IPS-18c (cell line): ENCODE results near the gene NLGN1.
"Not testable (repeated sequence)": the region's sequence is repeated elsewhere in the genome, so short reads cannot be mapped to it uniquely, and the experiment has no call there.

Experiments
- H3K4me3 ChIP-seq: 2 replicates; pipeline ENCODE4 v1.7.0; 2013; ENCODE audit warnings: low read depth, mild to moderate bottlenecking, low read length, moderate library complexity; ENCODE audit not compliant: insufficient read depth
- H3K9me3 ChIP-seq: one replicate; pipeline ENCODE4 v1.6.1; 2013; ENCODE audit warnings: mild to moderate bottlenecking, low read length, moderate library complexity; ENCODE audit not compliant: control insufficient read depth, insufficient read depth

The NLGN1 gene

DNA sequence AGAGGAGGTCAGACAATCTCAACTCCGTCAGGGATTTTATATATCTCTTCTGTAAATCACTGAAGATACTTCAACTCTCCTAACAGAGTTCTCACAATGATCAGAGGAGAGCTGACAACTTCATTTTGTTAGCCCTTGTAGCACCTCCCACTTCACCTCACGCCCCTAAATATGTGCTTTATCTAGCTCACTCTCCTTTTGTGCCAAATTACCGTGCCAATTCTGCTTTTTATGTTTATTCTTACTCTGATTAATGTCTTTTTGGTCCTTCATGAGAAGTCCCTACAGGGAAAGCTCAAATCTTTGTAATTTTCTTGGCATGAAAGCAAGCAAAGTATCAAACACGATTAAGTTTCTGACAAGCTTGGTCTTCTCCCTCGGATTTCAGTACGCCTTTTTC lies 825.5 kb downstream of the NLGN1 start:
- Histone ChIP-seq H3K9me3 (no peaks in the 10 kb centered on the region), H3K4me3 (no peak overlapping the region)

DNA sequence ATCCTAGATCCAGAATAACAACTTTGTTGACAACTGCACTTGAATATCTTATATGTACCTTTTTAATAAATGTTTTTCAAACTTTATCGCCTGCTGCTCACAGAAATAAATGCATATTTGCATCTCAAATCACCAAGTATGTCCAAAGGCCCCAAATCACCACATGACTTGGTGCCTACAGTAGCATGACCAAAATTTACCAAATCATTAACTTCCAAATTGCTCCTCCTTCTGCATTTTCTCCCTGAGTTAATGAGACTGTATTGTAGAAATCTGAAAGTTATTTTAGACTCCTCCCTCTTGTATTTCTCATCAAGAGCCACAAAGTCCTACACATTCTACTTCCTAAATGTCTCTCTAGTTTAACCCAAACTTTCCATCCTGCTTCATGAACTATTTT lies 826.1 kb downstream of the NLGN1 start:
- Histone ChIP-seq H3K9me3 (no peaks in the 10 kb centered on the region), H3K4me3 (no peak overlapping the region)

DNA sequence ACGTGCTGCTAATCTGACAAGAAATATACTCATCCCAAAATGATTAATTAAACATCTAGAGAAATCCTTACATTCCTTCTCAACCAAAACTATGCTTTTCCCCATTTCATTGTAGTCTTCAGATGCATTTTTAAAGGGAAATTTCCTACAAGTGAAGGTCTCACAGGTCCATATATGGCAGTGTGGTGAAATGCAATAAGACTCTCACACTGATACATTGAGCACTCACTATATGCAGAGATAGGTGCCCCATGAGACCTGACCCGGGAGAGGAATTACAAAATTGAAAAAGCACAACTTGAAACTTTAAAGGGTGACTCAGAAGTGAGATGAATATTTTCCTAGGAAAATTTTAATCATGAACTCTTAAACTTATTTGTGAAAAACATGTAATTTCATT lies 832.4 kb downstream of the NLGN1 start:
- H3K4me3 ChIP-seq = no peak overlapping the region

DNA sequence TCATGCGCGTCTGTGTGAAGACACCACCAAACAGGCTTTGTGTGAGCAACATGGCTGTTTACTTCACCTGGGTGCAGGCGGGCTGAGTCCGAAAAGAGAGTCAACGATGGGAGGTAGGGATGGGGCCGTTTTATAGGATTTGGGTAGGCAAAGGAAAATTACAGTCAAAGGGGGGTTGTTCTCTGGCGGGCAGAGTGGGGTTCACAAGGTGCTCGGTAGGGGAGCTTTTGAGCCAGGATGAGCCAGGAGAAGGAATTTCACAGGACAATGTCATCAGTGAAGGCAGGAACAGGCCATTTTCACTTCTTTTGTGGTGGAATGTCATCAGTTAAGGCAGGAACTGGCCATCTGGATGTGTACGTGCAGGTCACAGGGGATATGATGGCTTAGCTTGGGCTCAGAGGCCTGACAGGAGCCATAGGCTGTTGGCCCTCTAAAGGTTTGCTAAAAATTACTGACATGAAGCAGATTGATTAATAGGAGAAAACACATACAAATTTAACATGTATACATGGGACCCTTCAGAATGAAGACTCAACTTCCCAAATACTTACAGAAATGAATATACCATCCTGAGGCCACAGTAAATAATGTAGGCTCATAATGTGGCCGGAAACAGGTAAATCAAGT lies 834.6 kb downstream of the NLGN1 start:
- not testable (repeated sequence) for H3K9me3 ChIP-seq, H3K4me3 ChIP-seq

More for the DNA sequence above, 832.4 kb downstream of the NLGN1 start:
- no peaks in the 10 kb centered on the region for H3K9me3 ChIP-seq

DNA sequence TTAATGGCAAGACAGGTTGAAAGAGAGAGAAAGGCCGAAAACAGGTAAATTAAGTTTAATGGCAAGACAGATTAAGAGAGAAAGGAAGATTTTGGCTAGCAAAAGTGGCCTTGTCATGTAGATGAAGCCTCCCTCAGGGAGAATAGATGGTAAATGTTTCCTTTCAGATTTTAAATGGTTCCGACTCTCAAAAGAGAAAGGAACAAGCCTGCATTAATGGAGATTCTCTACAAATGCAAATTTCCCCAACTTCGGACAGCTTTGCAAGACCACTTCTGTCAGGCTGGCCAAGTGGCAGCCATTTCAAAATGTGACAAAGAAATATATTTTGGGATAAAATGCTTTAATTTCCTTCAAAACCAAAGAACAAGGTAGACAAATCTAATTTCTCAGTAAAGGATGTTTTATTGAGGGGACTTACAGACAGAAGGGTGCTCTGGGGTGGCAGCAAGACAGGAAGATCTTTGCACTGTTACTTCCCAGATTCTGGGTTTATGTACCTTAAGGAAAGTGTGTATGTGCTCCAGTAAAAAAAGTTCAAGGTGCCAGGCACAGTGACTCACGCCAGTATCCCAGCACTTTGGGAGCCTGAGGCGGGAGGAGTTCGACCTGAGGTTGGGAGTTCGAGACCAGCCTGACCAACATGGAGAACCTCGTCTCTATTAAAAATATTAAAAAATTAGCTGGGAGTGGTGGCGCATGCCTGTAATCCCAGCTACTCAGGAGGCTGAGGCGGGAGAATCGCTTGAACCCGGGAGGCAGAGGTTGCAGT lies 835.3 kb downstream of the NLGN1 start:
- no peak overlapping the region for H3K4me3 ChIP-seq
- H3K9me3 ChIP-seq = no peaks in the 10 kb centered on the region

DNA sequence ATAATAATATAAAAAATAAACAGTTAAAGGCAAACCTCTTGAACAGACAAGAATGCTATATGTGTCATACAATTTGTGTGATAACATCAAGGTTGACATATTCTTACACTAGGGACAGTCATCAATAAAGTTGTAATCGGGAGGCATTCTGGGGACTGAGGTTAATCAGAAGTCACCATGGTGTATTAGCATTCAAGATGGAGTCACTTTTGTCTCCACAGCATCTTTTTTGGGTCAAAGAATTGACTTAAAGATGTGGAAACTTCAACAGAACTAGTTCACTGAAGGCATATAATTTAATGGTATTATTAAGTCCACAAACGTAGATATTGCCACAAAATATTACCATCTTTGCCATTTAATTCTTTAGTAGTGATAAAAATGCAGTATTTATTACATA lies 836.0 kb downstream of the NLGN1 start:
- no peaks in the 10 kb centered on the region for H3K9me3 ChIP-seq
- H3K4me3 ChIP-seq = no peak overlapping the region

DNA sequence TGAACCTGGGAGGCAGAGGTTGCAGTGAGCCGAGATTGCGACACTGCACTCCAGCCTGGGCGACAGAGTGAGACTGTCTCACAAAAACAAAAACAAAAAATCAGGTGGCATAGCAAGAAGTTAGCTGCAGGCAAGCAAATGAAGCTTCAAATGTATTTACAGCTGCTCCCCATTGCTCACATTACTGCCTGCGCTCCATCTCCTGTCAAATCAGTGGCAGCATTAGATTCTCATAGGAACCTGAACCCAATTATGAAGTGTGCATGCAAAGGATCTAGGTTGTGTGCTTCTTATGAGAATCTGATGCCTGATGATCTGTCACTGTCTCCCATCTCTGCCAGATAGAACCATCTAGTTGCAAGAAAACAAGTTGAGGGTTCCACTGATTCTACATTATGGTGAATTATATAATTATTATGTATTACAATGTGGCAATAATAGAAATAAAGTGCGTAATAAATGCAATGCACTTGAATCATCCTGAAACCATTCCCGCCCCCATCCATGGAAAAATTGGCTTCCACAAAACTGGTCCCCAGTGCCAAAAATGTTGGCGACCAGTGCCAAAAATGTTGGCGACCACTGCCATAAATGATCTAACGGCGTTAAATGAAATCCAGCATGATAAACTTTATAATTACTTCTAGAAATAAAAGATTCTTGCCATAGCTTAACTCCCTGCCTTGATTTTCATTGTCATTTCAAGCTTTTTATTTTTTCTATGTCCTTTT lies 844.9 kb downstream of the NLGN1 start:
- H3K4me3 ChIP-seq = no peak overlapping the region
- H3K9me3 ChIP-seq = no peaks in the 10 kb centered on the region

DNA sequence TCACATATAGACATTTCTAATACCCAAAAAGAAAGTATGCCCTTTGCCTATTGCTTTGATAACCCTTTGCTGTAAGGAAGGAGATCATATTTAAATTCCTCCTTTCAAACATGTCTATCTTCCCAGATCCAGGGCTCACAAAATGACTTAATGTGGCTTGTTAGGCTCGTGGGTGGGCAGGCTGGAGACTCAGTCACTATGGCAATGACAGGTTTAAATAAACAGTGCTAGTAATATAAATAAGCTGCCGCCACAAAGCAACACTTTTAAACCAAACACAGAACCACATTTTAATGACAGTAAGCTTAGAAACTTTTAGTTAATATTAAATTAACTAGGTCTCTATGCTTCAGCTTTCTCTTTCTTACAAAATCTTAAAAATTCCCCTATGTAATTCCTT lies 845.6 kb downstream of the NLGN1 start:
- no peaks in the 10 kb centered on the region for H3K9me3 ChIP-seq
- H3K4me3 ChIP-seq = no peak overlapping the region

DNA sequence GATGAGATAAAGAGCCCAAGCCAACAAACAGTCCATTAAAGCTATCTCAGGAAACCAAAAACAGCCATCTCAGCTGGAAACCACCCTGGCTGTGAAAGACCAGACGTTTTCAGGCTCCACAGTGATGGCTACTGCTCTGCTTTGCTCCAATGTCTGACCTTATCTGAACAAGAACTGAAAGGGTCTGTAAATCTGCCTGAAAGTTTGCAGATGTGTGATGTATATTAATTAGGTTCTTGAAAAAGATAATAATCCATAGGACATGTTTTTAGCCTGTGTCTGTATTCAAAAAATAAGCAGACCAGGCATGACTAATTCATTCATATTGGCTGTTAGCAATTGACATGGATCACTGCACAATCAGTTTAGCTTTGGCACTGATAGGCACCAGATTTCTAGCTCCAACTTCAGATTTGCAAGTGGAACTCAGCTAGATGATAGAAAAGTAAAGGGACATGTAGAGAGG lies 850.2 kb downstream of the NLGN1 start:
- Histone ChIP-seq H3K9me3 (no peaks in the 10 kb centered on the region), H3K4me3 (no peak overlapping the region)

DNA sequence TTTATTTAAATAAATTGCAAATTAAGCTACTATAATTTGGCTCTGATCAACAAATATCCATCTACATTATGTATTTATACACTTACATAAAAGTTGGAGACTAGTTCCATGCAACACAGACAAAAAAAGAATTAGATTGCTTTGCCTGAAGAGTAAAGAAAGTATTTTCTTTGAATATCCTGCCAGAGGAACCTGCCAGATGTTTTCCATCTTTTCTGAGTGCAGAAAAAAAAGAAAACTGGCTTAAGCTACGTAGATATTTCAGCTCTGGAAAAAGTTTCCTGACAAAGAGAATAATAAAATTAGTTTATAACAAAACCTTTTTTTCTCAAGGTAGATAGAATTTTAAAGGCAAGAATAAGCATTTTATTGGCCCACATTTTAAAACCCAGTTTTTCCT lies 854.1 kb downstream of the NLGN1 start:
- Histone ChIP-seq H3K4me3 (no peak overlapping the region), H3K9me3 (no peaks in the 10 kb centered on the region)

DNA sequence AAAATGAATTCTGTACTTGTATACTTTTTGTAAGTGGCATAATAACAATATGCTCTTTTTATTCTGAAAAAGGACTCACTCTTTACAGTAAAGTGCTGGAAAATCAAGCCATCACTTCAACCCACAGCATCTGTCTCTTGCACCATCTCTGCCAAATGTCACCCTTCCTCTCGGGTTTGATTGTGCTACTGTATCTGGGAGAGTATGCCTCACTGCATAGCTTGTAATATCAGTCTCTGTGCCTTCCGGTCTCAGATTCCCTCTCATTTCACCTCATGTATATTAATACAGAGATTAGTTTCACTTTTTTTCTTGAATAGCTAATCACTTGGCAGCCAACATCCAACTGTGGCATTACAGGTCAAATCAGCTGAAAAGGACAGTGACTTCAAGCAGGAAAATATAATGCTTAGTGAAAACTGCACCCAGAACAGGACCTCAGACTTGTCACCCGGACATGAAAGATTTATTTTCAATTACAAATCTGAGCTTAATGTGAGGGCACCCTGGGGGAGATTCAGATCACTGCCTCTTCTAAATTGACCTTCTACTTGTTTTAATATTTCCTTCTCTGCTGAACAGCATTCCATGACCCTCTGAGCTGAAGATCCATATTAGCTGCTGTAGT lies 855.8 kb downstream of the NLGN1 start:
- no peak overlapping the region for H3K4me3 ChIP-seq
- H3K9me3 ChIP-seq = no peaks in the 10 kb centered on the region

DNA sequence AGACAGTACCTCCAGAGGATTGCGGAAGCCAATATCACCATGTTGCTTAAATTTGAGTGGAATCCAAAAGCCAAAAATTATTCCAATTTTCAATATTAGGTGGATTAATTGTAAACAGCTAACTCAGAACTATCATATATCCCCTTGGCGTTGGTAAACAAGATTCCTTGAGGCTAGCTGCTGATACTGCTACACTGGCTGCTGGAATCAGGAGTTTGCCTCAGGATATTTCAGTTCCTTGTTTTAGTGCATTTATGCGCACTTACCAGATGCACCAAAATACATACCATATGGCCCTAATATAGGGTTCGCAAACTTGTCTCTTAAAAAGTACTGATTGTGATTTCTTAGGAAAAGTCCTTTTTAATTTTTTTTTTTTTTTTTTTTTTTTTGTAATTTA lies 856.4 kb downstream of the NLGN1 start:
- Histone ChIP-seq H3K4me3 (no peak overlapping the region), H3K9me3 (no peaks in the 10 kb centered on the region)

DNA sequence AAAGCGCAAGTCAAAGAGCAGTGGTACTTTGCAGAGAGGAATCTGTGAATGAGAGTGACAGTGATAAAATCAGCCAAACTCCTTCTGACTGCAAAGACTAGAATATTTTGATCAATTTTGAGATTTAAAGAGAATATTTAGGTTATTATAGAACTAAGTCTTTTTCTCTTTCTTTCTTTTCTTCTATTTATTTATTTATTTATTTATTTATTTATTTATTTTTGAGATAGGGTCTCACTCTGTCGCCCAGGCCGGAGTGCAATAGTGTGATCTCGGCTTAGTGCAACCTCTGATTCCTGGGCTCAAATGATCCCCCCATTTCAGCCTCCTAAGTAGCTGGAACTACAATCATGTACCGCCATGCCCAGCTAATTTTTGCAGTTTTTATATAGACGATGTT lies 857.9 kb downstream of the NLGN1 start:
- no peak overlapping the region for H3K4me3 ChIP-seq

DNA sequence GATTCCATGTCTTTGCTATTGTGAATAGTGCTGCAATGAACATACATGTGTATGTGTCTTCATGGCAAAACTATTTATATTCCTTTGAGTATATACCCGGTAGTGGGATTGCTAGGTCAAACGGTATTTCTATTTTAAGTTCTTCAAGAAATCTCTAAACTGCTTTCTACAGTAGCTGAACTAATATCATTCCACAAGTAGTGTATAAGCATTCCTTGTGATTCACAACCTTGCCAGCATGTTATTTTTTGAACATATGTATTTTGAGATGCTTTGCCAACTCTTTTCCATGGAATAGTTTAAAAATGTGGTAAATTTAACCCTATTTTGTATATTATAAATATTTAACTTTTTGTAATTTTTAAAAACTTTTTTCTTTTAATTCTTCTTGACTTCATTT lies 868.9 kb downstream of the NLGN1 start:
- H3K4me3 ChIP-seq = no peak overlapping the region
- H3K9me3 ChIP-seq = no peaks in the 10 kb centered on the region

More for the DNA sequence above, 857.9 kb downstream of the NLGN1 start:
- H3K9me3 ChIP-seq = no peaks in the 10 kb centered on the region

DNA sequence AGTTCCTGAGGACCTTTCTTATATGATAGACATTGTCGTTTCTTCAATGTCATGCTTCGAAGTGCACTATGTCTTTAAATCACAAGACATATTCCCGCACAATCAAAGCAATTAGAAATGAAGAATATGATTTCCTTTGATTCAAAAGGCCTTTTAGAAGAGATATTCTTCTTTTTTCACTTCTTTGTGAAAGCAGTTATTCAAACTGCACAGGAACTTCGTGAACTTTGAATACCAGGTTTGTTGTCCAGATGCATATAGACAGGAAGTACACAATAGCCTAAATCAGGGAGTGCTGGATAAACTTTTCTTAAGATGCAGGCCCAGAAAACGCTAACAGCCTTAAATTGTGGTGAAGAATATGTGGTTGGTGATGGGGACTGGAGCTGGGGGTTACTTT lies 870.5 kb downstream of the NLGN1 start:
- H3K4me3 ChIP-seq = no peak overlapping the region

DNA sequence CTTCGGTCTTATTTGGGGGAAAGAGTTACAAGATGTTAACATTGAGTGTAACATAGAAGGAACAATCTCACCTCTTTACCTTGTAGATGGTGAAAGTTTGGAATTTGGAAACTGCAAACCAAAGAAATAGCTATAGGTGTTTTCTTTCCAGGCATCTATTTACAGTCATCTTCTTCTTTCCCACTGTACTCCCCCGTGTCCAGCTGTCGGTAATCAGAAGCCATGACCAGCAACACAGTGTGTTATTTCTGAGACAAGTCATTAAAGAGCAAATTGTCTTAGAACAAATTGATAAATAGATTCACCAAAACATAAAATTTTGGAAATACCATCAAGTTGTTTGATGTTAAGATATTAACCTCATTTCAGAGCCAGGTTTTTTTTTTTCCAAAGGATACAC lies 871.0 kb downstream of the NLGN1 start:
- no peaks in the 10 kb centered on the region for H3K9me3 ChIP-seq
- no peak overlapping the region for H3K4me3 ChIP-seq

More for the DNA sequence above, 870.5 kb downstream of the NLGN1 start:
- no peaks in the 10 kb centered on the region for H3K9me3 ChIP-seq

DNA sequence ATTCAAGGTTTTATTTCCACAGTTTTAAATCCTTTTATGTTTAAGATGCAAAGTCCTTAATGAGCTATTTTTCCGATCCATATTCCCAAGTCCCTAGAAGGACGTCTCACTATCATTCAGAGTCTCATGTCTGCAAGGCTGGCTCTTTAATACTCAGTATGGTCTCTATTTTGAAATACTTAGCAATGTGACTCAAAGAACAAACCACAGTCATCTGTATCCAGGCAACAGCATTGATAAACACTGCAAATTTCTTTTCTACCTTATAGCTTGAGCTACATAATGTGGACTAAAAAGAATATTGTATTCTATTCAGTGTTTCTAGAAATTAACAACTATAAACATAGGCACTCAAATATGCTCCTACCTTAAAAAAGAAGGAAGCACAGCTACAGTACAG lies 873.3 kb downstream of the NLGN1 start:
- H3K4me3 ChIP-seq = no peak overlapping the region
- H3K9me3 ChIP-seq = no peaks in the 10 kb centered on the region

DNA sequence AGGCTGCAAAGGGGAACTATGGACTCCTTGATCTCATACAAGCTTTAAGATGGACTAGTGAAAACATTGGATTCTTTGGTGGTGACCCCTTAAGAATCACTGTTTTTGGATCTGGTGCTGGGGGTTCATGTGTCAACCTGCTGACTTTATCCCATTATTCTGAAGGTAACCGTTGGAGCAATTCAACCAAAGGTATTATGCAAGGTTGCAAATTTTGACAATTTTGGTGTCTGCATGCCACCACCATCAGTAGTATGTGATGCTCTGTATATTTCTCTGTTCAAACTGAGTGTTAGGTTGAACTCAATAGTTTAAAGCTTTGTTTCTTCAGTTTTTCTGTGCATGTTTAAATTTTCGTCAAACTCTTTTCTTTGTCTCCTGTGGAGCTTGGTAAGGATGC lies 877.8 kb downstream of the NLGN1 start:
- Histone ChIP-seq H3K9me3 (no peaks in the 10 kb centered on the region), H3K4me3 (no peak overlapping the region)
